Tibial nerve (tissue), 4 donors: ENCODE results near the gene TOR2A. TPM values are rescaled to one million over a fixed set of nuclear protein-coding genes. Genes with fewer than 3 reads are reported as not detected.

Source experiments
- DNase-seq, 2 donors: peaks; one replicate each; pipeline ENCODE4 v3.0.0-alpha.2; 2019; ENCODE audit warnings: low spot score in 2 of 2
- H3K27ac ChIP-seq, 4 donors: fragments of 200-600 bp; sonication (generic) in 3 of 4; one replicate each; pipeline ENCODE4 v1.5.1; 2017 to 2019; ENCODE audit warnings: mild to moderate bottlenecking in 1 of 4
- H3K27me3 ChIP-seq, 2 donors: fragments of 200-600 bp; sonication (generic) in 1 of 2; one replicate each; pipeline versions ENCODE4 v1.5.1 to v1.6.0; 2017 to 2019
- H3K36me3 ChIP-seq, 3 donors: fragments of 200-600 bp; sonication (generic); one replicate each; pipeline ENCODE4 v1.5.1; 2018 to 2019
- H3K4me1 ChIP-seq, 4 donors: fragments of 200-600 bp; sonication (generic) in 3 of 4; one replicate each; pipeline ENCODE4 v1.5.1; 2017 to 2019
- H3K4me3 ChIP-seq, 4 donors: fragments of 200-600 bp; sonication (generic) in 3 of 4; one replicate each; pipeline ENCODE4 v1.5.1; 2017 to 2019; ENCODE audit warnings: mild to moderate bottlenecking in 1 of 4, moderate library complexity in 1 of 4
- H3K9me3 ChIP-seq, 4 donors: fragments of 200-600 bp; sonication (generic) in 3 of 4; one replicate each; pipeline ENCODE4 v1.5.1; 2017 to 2019
- EP300 ChIP-seq, 2 donors: sonication (generic); formaldehyde crosslinking; IDR thresholded peaks; one replicate each; pipeline ENCODE4 v1.6.1; 2017; ENCODE audit warnings: antibody characterized with exemption in 2 of 2, mild to moderate bottlenecking in 1 of 2
- POLR2A ChIP-seq, 2 donors: fragments of 450-650 bp; IDR thresholded peaks; one replicate each; pipeline ENCODE4 v1.6.1; 2017; ENCODE audit warnings: antibody characterized with exemption in 2 of 2, mild to moderate bottlenecking in 2 of 2, moderate library complexity in 2 of 2
- WGBS, 2 donors: methylation state at CpG; one replicate each; pipeline ENCODE4 v1.1.5; 2018; 5-methylcytosine and 5-hydroxymethylcytosine counted together
- total RNA-seq, 4 donors: library from RNA; depleted of rRNA; stranded (reverse); fragments of >200 nt; gene quantifications; one replicate each; pipeline ENCODE4 v1.1.0, GENCODE V29; 2016
- TF ChIP-seq, protein P1 (sequence below), 5 experiments: fragments of 200-600 bp in 3 of 5; fragments of 450-650 bp in 2 of 5; sonication (generic) in 3 of 5; IDR thresholded peaks; one replicate each; pipeline ENCODE4 v1.5.1; 2016 to 2019; ENCODE audit warnings: antibody characterized with exemption in 5 of 5, mild to moderate bottlenecking in 3 of 5, moderate library complexity in 2 of 5

The TOR2A gene
- total RNA-seq, 4 donors from 2014 or later: 13.3 to 15.3 (median 14.4) TPM

DNA sequence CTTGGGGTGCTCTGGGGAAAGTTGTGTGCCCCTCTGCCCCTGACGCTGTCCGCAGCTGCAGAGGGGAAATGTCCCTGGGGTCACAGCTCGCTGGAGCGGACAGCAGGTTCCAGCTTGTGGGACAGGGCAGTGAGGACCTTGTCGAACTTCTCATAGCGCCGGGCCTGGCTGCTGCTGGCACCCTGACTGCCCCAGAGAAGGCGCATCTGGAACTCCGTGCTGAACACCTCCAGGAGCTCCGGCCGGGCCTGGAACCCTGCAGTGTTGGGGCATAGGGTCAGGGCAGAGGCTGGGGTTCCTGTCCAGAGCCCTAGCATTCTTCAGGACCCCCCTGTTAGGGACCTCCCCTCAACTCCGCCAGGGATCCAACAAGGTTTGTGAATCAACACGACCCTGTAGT is 3.6 kb upstream of the TOR2A start:
- H3K9me3 ChIP-seq: no peaks in the 10 kb centered on the region
- WGBS, 2 donors: 86 to 92% methylated on average over 12 to 13 of the region's 13 CpGs
- peaks cover 0 to 29% (median 14%) of the 10 kb centered on the region in 4 donors for H3K4me1 ChIP-seq
- H3K27ac ChIP-seq: no peak overlapping the region
- no peak overlapping the region for H3K4me3 ChIP-seq
- TF ChIP-seq EP300 (IDR thresholded peaks at IDR 0.05) (no peak), POLR2A (IDR thresholded peaks at IDR 0.05) (no peak)
- TF ChIP-seq, protein P1, sequence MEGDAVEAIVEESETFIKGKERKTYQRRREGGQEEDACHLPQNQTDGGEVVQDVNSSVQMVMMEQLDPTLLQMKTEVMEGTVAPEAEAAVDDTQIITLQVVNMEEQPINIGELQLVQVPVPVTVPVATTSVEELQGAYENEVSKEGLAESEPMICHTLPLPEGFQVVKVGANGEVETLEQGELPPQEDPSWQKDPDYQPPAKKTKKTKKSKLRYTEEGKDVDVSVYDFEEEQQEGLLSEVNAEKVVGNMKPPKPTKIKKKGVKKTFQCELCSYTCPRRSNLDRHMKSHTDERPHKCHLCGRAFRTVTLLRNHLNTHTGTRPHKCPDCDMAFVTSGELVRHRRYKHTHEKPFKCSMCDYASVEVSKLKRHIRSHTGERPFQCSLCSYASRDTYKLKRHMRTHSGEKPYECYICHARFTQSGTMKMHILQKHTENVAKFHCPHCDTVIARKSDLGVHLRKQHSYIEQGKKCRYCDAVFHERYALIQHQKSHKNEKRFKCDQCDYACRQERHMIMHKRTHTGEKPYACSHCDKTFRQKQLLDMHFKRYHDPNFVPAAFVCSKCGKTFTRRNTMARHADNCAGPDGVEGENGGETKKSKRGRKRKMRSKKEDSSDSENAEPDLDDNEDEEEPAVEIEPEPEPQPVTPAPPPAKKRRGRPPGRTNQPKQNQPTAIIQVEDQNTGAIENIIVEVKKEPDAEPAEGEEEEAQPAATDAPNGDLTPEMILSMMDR (IDR thresholded peaks at IDR 0.05): no peak
- H3K36me3 ChIP-seq: peaks cover 0 to 22% (median 0%) of the 10 kb centered on the region in 3 donors
- DNase-seq: no peak
- H3K27me3 ChIP-seq: no peaks in the 10 kb centered on the region

DNA sequence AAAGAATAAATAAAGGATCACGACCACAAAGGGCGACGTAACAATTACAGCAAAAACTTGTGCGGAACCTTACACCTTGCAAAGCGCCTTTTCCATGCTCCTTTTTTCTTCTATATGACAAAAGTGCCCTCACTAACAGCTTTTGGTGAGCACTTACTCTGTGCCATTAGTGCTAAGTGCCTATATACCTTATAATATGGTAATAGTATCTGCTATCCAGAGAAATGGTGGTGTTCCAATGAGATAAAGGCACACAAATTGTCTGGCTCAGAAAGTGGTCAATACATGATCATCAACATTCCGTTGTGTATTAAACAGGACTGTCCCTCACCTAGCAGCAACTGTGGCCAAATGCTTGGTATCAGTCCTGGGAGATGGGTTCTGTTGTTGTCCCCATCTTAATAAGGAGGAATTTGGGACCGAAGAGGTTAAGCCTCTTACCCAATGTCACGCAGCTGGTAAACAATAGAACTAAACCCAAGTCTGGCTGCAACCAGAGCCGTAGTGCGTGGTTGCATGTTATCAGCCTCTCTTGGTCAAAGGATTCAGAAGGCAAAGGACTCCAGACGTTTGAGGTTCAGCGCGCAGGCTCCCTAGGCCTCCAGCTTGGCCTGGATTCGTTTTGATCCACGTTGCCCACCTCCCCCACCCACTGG is 564 bp upstream of the TOR2A start:
- peak overlapping the region in 2 of 4 donors; percentile 14 to 99 for H3K27ac ChIP-seq
- TF ChIP-seq EP300 (IDR thresholded peaks at IDR 0.05): no peak
- no peak for TF ChIP-seq POLR2A (IDR thresholded peaks at IDR 0.05)
- TF ChIP-seq, protein P1 (IDR thresholded peaks at IDR 0.05): no peak

DNA sequence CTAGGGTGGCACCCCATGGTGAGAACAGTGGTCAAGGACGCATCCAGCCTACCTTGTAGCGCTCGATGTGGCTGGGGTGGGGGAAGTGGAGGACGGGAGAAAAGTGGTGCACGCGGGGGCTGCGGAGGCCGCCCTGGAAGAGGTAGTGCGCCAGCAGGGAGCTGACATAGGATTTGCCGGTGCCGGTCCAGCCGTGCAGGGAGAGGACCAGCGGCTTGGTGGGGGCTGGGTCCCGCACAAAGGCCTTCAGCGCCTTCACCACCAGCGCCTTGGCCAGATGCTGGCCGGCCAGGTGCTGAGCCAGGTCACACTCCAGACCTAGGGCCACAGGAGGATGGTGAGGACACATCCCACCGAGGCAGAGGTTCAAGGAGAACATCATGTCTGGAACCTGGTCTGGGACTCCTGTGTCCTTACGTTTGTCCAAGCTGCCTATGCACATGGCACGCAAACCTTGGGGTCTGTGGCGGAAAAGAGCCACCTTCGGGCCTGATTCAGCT is 797 bp downstream of the TOR2A start:
- H3K36me3 ChIP-seq: peaks cover 0 to 49% (median 0%) of the 10 kb centered on the region in 3 donors
- 36 to 46% methylated on average over 5 to 19 of the region's 22 CpGs for WGBS, 2 donors
- no peaks in the 10 kb centered on the region for H3K27me3 ChIP-seq
- no peaks in the 10 kb centered on the region for H3K9me3 ChIP-seq
- peak overlapping the region; percentile 85 to 99 (median 96) for H3K27ac ChIP-seq
- no peak for TF ChIP-seq EP300 (IDR thresholded peaks at IDR 0.05)
- TF ChIP-seq POLR2A (IDR thresholded peaks at IDR 0.05): no peak
- H3K4me3 ChIP-seq: peak overlapping the region; percentile 56 to 91 (median 84)
- peaks cover 0 to 23% (median 10%) of the 10 kb centered on the region in 4 donors for H3K4me1 ChIP-seq
- no peak for DNase-seq

More for the DNA sequence above, 564 bp upstream of the TOR2A start:
- Histone ChIP-seq H3K4me3 (no peak overlapping the region), H3K27me3 (no peaks in the 10 kb centered on the region), H3K36me3 (peaks cover 0 to 50% (median 0%) of the 10 kb centered on the region in 3 donors), H3K9me3 (no peaks in the 10 kb centered on the region), H3K4me1 (peaks cover 0 to 33% (median 15%) of the 10 kb centered on the region in 4 donors)
- DNase-seq: no peak
- WGBS, 2 donors: 31 to 35% methylated on average over 14 to 15 of the region's 15 CpGs

DNA sequence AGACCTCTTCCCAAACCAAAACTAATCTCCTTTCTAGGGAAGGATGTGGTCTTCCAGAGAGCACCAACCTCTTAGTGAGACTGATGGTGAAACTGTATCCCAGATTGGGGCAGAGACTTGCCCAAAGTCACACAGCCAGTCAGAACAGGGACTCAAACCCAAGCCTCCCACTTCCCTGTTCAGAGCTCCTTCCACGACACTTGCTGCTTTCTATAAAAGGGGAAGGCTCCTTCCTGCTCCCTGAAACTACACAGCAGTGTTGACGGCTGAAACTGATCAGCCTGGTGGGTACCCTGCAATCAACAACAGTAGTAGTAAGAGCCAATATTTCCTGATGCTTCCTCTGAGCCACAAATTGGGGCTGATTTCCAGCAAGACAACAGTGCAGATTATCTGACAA is 1.5 kb downstream of the TOR2A start:
- peak overlapping the region in 1 of 4 donors; percentile 10 for H3K27ac ChIP-seq
- H3K4me3 ChIP-seq: no peak overlapping the region
- H3K27me3 ChIP-seq: no peaks in the 10 kb centered on the region
- H3K4me1 ChIP-seq: peaks cover 0 to 23% (median 10%) of the 10 kb centered on the region in 4 donors
- no peak for DNase-seq
- H3K36me3 ChIP-seq: peaks cover 0 to 42% (median 0%) of the 10 kb centered on the region in 3 donors
- no peak for TF ChIP-seq POLR2A (IDR thresholded peaks at IDR 0.05)
- TF ChIP-seq EP300 (IDR thresholded peaks at IDR 0.05): no peak
- TF ChIP-seq, protein P1 (IDR thresholded peaks at IDR 0.05): no peak
- 71 to 91% methylated on average over 2 of the region's 2 CpGs for WGBS, 2 donors
- H3K9me3 ChIP-seq: no peaks in the 10 kb centered on the region

DNA sequence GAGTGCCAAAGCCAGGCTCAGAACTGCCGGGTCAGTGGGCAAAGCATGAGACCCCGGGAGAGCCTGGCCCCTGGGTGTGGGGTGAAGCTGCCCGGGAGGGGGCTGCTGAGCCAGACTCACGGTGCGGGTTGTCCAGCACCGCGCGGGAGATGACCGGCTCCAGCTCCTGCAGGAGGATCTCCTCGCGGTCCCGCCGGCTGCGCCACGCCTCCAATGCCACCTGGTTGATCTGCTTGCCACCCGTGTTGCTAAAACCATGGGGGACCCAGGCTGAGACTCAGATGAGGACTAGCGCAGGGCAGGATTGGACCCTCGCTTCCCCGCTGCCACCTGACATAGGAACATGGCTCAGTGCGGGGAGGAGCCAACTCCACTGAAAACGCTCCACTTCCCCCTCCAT is 2.6 kb downstream of the TOR2A start:
- H3K27me3 ChIP-seq: no peaks in the 10 kb centered on the region
- no peak overlapping the region for H3K4me3 ChIP-seq
- peaks cover 0 to 23% (median 10%) of the 10 kb centered on the region in 4 donors for H3K4me1 ChIP-seq
- no peak overlapping the region for H3K27ac ChIP-seq
- H3K9me3 ChIP-seq: no peaks in the 10 kb centered on the region
- WGBS, 2 donors: 93 to 94% methylated on average over 21 of the region's 21 CpGs
- TF ChIP-seq, protein P1 (IDR thresholded peaks at IDR 0.05): no peak
- TF ChIP-seq EP300 (IDR thresholded peaks at IDR 0.05) (no peak), POLR2A (IDR thresholded peaks at IDR 0.05) (no peak)
- peaks cover 0 to 38% (median 0%) of the 10 kb centered on the region in 3 donors for H3K36me3 ChIP-seq
- no peak for DNase-seq
